GM19463 (cell line): Measurements from ENCODE around the gene C3orf22.
"Not testable (repeated sequence)": the region's sequence is repeated elsewhere in the genome, so short reads cannot be mapped to it uniquely, and the experiment has no call there.

Experiments
- ATAC-seq: cut with Tn5 transposase; IDR thresholded peaks from one replicate; pipeline ENCODE4 v1.9.1; 2021; ENCODE audit warnings: mild to moderate bottlenecking, moderate library complexity; ENCODE audit not compliant: unreplicated experiment

C3orf22 gene

DNA sequence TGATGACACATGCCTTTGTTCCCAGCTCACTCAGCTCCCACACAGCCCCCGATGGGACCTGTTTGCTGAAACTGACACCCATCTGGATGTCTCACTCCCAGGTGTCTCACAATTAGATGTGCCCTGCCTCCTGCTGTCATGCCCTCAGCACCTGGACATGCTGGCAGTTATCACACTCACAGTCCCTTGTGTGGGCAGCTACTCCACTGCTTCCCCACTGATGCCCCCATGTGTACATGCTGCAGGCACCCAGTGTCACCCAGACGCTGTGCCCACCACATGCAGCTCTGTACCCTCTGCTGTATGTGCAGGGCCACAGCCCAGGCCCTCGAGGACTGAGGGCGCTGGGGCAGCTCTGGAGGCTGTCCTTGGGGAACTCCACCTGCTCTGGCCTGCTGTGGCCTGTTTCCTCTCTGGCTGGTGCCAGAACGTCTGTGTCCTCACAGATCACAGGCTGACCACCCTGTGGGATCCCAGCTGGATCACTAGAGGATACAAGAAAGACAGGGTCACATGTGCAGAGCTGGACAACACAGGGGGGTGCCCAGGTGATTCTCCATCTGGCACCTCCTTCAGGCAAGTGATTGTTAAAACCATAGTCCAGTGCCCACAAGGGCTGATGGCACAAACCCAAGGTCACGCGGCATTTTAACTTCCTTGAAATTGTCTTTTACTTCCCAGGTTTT is 14.0 kb downstream of the C3orf22 start:
- no peak for ATAC-seq

DNA sequence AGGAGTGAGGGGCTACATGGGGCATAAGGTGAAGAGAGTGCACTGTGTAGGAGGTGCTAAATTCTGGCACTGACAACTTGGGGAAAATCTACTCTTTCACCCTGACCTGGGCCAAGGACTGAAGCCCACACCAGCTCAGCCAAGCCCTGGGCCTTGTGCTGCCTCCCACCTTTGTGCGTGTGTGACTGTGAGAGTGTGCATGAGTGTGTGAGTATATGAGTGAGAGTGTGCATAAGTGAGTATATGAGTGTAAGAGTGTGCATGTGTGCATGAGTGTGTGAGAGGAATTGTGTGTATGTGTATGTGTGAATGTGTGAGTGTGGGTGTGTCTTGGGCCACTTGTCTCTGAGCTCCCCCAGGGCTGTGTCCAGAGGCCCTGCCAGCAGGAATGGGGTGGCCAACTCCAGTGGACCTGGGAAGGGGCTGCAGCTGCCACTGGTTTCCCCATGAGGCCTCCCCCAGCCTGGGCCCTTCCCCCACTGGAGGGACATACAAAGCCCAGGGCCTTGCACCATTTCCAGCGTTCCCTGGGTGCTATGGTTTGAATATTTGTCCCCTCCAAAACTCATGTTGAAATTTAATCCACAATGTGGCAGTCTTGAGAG is 15.2 kb downstream of the C3orf22 start:
- ATAC-seq = no peak

DNA sequence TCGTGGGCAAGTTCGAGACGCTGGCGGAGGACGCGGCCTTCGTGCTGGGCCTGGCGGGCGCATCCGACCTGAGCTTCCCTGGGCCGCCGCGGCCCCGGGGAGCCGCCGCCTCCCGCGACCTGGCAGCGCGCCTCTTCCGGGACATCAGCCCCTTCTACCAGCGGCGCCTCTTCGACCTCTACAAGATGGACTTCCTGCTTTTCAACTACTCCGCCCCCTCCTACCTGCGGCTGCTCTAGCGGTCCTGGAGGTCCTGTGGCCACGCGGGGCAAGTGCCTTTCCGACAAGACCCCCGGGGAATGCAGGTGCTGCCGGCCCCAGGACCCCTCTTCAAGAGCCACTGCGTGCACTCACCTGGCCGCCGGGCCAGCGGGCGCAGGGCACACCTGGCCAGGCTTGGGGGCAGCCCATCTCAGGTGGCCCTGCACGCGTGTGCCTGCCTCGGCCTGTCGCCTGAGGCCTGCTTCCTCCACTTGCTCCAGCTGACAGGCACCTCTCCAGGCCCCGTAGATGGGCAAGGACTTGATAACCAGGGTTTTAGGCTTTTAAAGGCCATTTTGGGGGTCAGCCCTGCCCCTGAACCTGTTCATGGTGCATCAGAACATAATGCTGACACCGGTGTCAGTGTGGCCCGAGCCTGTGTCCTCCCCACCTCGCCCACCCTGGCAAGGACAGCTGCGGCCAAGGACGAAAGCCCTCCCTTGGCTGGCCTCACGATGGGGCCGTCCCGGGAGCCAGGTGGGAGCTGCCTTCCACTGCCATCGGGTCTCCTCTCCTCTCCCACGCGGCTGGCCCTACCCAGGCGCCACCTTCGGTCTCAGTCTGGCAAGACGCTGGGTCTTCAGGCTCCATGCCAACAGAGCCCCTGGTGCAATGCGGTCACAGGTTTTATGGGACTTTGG is 16.1 kb downstream of the C3orf22 start:
- no peak for ATAC-seq

DNA sequence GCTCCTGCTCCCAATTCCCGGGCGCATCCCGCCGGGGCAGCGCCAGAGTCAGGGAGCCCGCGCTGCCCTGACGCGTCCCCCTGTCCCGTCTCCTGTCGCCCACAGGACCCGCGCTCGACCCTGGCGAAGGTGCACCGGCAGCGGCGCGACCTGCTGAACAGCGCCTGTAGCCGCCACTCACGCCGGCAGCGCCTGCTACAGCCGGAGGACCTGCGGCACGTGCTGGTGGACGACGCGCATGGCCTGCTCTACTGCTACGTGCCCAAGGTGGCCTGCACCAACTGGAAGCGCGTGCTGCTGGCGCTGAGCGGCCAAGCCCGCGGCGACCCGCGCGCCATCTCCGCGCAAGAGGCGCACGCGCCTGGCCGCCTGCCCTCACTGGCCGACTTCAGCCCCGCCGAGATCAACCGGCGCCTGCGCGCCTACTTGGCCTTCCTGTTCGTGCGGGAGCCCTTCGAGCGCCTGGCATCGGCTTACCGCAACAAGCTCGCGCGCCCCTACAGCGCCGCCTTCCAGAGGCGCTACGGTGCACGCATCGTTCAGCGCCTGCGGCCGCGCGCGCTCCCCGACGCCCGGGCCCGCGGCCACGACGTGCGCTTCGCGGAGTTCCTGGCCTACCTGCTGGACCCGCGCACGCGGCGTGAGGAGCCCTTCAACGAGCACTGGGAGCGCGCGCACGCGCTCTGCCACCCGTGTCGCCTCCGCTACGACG is 16.9 kb downstream of the C3orf22 start:
- no peak for ATAC-seq

DNA sequence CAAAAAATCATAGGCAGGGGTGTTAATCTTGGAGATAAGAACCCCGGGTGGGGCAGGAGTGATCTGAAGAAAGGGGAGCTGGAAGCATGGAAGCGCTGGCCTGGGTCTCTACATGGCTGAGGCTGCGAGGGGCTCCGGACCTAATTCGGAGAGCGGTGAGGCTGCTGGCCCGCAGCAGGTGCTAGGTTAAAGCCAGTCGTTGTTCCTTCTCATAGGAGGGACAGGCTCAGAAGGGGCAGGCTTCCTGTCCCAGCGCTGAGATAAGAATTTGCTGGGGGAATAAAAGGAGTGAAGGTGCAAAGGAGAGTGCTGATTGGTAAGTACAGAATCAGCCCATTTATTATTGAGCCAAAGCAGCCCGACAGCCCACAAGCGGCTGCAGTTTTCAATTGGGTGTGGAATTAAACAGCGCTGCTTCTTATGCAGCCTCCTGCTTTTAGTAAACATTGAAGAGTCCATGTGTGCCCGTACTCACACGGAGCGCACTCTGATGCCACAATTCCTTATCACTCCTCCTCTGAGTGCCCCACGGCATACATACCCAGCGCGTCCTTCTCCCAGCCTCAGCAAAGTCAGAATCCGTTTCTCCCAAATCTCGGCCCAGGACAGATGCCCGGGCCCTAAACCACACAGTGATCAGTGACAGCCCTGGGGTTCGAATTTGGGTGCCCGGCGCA is 17.6 kb downstream of the C3orf22 start:
- no peak for ATAC-seq

DNA sequence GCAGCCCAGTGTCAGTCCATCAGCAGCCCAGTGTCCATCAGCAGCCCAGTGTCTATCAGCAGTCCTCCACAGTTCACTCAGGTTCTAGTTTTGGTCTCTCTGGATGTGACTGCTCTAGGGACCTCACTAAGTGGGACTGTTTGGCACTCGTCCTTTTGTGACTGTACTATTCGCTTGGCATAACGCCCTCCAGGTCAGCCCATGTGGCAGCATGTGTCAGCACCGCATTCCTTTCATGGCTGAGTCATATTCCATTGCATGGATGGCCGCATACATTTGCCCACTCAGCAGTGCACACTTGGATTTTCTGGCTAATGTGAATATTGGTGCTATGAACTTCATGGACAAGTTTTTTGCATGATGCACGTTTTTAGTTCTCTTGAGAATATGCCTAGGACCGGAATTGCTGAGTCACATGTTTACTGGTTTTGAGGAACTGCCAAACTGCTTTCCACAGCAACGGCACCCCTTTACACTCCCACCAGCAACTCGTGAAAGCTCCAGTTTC is 18.3 kb downstream of the C3orf22 start:
- no peak for ATAC-seq

DNA sequence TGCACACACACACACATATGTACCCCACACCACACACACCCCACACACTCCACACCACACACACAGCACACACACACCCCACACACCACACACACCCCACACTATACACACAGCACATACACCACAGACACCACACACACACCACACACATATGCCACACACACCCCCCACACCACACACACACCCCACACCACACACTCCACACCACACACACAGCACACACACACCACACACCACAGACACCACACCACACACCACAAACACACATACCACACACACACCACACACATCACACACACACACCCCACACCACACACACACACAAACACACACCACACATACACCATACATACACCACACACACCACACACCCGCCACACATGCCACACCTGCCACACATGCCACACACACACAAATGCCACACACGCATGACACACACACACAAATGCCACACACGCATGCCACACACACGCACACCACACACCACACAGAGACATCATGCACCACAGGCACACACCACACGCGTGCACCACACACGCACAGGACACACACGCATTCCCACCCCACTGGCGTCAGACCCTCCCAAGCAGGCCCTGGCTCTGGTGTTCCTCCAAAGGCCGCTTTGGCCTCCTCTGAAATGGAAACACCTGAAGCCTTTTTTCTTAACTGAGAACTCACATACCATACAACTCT is 19.0 kb downstream of the C3orf22 start:
- ATAC-seq = no peak

DNA sequence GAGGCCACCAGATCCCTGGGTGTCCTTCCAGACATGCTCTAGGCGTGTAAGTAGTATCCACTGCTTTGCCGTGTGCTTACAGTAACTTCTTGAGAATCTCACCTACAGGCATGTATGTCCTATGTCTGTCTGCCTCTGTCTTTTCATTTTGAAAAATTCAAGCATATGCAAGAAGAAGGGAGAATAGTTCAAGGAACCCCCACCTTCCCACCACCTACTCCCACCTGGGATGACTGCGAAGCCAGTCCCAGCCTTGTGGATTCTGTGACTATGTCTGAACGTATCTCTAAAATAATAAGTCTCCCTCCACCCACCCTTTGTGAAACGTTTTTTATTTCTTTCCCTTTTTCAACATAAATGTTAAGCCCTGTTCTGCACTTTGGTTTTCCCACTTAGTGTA is 19.8 kb downstream of the C3orf22 start:
- ATAC-seq = no peak

DNA sequence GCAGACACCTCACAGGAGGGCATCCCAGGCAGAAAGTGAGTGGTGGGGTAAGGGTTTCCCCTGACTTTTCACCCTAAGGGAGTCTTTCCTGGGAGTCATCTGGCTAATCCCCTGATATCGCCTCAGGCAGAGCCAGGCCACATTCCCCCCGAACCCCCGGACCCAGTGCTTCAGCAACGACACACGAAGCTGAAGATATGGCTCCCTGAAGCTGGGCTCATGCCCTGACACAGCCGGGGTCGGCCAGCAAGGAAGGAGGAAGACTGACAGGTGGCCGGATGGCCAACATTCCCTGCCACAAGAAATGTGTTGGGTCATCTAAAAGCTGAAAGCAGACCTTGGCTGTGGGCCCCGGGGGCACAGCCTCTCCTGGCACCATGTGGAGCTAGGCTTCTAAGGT is 20.4 kb downstream of the C3orf22 start:
- ATAC-seq = no peak

DNA sequence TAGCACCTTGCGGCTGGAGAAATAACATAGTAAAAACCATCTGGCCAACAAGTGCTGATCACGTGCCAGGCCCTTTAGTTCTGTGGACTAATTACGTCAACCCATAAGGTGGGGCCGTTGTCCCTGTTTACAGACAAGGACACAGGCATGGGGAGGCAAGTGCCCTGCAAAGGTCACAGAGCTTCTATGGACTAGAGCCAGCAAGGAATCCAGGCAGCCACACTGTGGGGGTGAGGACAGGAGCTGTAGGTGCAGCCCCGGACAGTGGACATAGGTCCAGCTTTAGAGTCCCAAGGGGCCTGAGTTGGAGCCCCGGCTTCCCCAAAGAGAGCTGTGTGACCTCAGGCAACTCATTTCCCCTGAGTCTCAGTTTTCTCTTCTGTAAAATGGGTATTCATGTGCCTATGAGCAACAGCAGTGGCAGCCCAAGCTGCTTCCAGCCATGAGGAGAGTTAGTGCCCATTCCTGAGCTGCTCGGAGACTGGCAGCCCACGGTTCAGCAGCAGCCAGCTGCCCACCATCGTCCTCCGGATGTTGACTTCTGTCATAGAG is 20.9 kb downstream of the C3orf22 start:
- no peak for ATAC-seq

DNA sequence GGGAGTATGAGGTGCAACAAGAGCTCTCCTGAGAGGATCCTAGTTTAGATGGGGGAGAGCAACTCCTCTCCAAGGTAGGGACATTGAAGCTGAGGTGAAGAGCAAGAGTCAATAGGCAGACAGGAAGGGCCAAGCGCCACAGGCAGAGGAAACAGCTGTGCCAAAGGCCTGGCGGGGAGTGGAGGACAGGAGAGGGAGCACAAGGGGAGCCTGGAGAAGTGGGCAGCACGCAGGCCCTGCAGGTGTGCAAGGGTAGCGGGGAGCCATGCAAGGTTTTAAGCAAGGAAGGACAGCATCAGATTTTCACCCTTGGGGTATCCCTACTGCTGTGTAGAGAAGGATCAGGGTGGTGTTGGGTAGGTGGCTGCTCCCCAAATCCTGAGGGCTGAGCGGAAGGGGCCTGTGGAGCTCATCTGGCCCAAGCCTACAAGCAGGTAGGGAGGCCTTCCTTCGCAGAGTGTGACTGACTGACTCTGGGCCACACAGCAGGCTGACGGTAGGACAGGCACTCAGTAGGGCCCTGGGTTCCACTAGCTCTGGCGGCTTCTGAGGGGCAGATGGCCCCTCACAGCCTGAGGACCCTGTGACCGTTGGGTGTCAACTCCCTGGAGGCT is 21.5 kb downstream of the C3orf22 start:
- ATAC-seq = no peak

DNA sequence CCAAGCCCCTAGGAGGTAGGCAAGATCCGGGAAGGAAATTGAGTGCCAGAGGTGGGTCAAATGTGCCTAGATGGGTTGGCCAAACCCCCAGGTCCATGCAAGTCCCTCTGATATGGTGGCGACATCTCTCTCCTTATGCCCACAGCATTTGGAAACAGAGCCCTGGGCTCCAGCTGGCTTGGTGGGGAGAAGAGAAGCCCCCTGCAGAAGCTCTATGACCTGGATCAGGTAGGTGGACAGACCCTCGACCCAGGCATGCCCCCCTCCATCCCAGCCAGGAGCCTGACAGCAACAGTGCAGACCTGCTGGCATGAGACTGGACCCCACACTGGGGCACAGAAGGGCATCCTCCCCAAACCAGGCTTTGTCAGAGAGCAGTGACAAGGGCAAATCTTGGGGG is 22.6 kb downstream of the C3orf22 start:
- no peak for ATAC-seq

DNA sequence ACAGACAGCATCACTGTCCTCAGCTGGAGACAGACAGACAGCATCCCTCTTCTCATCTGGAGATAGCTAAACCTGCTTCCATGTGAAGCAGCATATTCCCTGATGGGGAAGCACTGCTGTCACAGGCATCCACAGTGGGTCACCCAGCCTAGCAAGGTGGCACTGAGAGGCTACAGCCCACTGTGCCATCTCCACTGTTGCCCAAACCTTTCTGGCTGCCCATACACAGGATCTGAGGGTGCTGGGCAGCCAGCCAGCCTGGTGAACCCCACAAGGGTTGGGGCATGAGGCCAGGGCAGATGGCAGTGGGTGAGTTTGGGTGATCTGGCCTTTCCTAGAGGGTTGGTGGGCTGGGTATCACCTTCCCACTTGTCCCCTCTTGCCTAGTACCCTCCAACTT is 23.1 kb downstream of the C3orf22 start:
- no peak for ATAC-seq

DNA sequence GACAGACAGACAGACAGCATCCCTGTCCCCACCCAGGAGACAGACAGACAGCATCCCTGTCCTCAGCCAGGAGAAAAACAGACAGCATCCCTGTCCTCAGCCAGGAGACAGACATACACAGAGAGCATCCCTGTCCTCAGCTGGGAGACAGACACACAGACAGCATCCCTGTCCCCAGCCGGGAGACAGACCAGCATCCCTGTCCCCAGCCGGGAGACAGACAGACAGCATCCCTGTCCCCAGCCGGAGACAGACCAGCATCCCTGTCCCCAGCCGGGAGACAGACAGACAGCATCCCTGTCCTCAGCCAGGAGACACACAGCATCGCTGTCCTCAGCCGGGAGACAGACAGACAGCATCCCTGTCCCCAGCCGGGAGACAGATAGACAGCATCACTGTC is 24.0 kb downstream of the C3orf22 start:
- ATAC-seq = not testable (repeated sequence)

DNA sequence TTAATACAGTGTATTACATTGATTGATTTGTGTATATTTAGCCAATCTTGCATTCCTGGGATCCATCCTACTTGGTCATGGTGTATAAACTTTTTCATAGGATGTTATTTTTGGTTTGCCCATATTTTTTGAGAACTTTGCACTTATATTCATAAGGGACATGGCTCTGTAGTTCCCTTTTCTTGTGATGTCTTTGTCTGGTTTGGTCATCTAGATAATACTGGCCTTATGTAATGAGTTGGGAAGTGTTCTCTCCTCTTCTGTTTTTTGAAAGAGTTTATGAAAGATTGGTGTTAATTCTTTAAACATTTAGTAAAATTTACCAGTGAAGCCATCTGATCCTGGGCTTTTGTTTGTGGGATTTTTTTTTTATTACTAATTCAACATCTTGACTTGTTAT is 25.2 kb downstream of the C3orf22 start:
- ATAC-seq = no peak

DNA sequence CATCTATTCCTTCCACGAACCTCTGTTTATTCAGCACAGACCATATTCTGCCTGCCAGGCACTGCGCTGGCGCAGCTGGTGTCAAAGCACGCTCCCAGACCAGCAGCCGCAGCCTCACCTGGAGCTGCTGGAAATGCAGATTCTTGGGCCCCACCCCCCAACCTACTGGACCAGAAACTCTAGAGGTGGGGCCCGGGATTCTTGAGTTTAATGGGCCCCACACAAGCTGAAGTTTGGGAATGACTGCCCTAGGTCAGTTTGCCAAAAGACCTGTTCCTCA is 27.7 kb downstream of the C3orf22 start:
- no peak for ATAC-seq

DNA sequence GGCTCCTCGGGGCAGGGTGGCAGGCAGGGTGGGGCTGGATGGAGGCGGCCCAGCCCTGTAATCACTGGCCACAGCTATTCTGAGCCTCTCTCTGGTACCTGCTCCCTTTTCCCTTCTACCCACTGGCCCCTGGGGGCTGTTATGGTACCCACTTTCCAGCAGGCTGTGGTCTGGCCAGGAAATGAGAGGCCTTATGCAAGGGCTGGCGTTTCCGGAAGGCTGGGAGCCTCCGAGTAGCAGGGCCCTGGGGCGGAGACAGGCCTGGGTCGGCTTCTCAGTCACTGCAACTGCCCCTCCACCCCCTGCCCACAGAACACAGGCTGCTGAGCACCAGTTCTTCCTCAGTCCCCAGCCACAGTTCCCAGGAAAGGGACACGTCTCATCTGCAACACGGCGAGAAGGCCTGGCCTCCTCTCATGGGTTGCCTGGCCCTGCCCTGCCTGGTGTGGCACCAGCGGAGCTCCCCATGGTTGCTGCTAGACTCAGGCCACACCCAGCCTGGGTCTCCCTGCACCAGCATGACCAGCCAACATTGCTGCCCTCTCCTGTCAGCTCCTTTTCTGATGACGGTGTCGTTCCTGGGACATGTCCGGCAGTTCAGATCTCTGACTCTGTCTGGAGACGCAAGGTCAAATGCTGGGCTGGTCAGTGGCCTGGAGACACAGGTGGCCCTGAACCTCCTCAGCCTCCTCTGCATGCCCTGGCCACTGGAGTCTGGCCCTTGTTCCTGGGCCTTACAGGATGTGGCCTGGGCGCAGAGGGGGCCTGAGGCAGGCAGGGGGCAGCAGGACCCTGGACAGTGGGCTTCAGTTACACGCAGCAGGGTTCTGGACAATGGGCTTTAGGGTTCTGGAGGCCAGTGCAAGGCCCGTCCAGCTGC is 28.3 kb downstream of the C3orf22 start:
- peak; percentile 50 for ATAC-seq

DNA sequence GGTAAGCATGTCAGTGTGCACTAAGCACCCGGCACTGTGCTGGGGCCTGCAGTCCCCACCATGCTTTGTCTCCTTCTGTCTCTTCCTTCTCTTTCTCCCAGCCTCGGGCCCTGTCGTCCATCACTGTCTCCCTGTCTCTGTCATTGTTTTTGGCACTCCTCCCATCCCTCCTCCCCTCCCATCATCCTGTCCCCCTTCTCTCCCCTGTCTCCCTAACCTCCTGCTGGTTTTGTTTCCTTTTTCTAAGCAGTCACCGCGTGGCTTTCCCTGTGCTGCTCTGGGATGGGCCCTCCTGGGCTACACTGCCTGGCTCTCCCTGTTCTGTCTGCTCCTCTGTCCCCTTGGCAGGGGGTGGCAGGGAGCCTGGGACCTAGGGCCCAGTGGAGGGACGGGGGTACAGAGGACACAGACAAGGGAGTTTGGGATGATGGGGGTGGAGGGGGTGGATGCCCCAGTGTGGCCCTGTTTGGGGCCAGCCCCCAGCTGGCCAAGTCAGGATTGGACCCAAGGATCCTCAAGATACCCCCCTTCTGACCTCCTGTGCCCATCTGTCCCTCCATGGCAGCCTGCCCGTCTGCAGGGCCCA is 29.1 kb downstream of the C3orf22 start:
- ATAC-seq = no peak
